GM21515 (cell line): ENCODE measurements around the gene CDH23.

Experiments used
- ATAC-seq: cut with Tn5 transposase; IDR thresholded peaks from one replicate; pipeline ENCODE4 v1.9.1; 2021; ENCODE audit not compliant: unreplicated experiment

The CDH23 gene

GRCh38 chr10:71727738-71728737, 331.3 kb downstream of the CDH23 start:
- peak; percentile 57 for ATAC-seq

- ATAC-seq = no peak
Measured at GRCh38 chr10:71729161-71729636, 332.5 kb downstream of the CDH23 start.

GRCh38 chr10:71731791-71732190, 335.1 kb downstream of the CDH23 start:
- ATAC-seq = no peak

GRCh38 chr10:71734797-71735196, 338.1 kb downstream of the CDH23 start:
- no peak for ATAC-seq

GRCh38 chr10:71735709-71736569, 339.2 kb downstream of the CDH23 start:
- no peak for ATAC-seq

GRCh38 chr10:71736570-71736952, 339.8 kb downstream of the CDH23 start:
- no peak for ATAC-seq

- ATAC-seq = no peak
Measured at GRCh38 chr10:71737001-71737833, 340.5 kb downstream of the CDH23 start.

GRCh38 chr10:71737834-71738197, 341.1 kb downstream of the CDH23 start:
- ATAC-seq = no peak

- ATAC-seq = no peak
Measured at GRCh38 chr10:71739358-71739900, 342.7 kb downstream of the CDH23 start.

GRCh38 chr10:71740069-71740653, 343.4 kb downstream of the CDH23 start:
- no peak for ATAC-seq

GRCh38 chr10:71741029-71741428, 344.3 kb downstream of the CDH23 start:
- no peak for ATAC-seq

GRCh38 chr10:71741671-71742070, 345.0 kb downstream of the CDH23 start:
- no peak for ATAC-seq

GRCh38 chr10:71742301-71743088, 345.8 kb downstream of the CDH23 start:
- ATAC-seq = no peak

- no peak for ATAC-seq
Measured at GRCh38 chr10:71743089-71743838, 346.5 kb downstream of the CDH23 start.

GRCh38 chr10:71743866-71744265, 347.1 kb downstream of the CDH23 start:
- ATAC-seq = no peak

- no peak for ATAC-seq
Measured at GRCh38 chr10:71744897-71745663, 348.4 kb downstream of the CDH23 start.

- ATAC-seq = no peak
Measured at GRCh38 chr10:71745664-71746250, 349.0 kb downstream of the CDH23 start.
